Activated naive CD4-positive, alpha-beta T cell treated with anti-CD3 and anti-CD28 coated beads, Interleukin-2, amount 50 U/mL, for 24 hours (primary cell): ENCODE measurements around the gene COQ9.
A peak's percentile ranks its signal among the peaks of the same experiment; 100 is the strongest.

ENCODE experiments used
- H3K27ac Mint-ChIP-seq: one replicate; pipeline ENCODE4 v1.8.0; 2021; ENCODE audit warnings: mild to moderate bottlenecking, mixed read lengths
- H3K27me3 Mint-ChIP-seq: one replicate; pipeline ENCODE4 v1.8.0; 2021; ENCODE audit warnings: mixed read lengths
- H3K36me3 Mint-ChIP-seq: one replicate; pipeline ENCODE4 v1.8.0; 2021; ENCODE audit warnings: mixed read lengths
- H3K4me1 Mint-ChIP-seq: one replicate; pipeline ENCODE4 v1.8.0; 2021; ENCODE audit warnings: mixed read lengths
- H3K4me3 Mint-ChIP-seq: one replicate; pipeline ENCODE4 v1.8.0; 2021; ENCODE audit warnings: mild to moderate bottlenecking, mixed read lengths
- H3K9me3 Mint-ChIP-seq: one replicate; pipeline ENCODE4 v1.8.0; 2021; ENCODE audit warnings: mixed read lengths

COQ9 gene

GRCh38 chr16:57445510-57445909 lies 1.8 kb upstream of the COQ9 start:
- H3K36me3 Mint-ChIP-seq, result peaks cover 10% of the 10 kb centered on the region
- H3K4me3 Mint-ChIP-seq, result peak overlapping the region; percentile 47
- H3K27ac Mint-ChIP-seq, result no peak overlapping the region
- H3K9me3 Mint-ChIP-seq, result no peaks in the 10 kb centered on the region
- H3K4me1 Mint-ChIP-seq, result peaks cover 48% of the 10 kb centered on the region
- H3K27me3 Mint-ChIP-seq, result no peaks in the 10 kb centered on the region

- Mint-ChIP-seq H3K4me1 (peaks cover 48% of the 10 kb centered on the region), H3K27me3 (no peaks in the 10 kb centered on the region), H3K27ac (peak overlapping the region; percentile 88), H3K9me3 (no peaks in the 10 kb centered on the region), H3K36me3 (peaks cover 3% of the 10 kb centered on the region), H3K4me3 (peak overlapping the region; percentile 95)
Observed at GRCh38 chr16:57446531-57447185, 621 bp upstream of the COQ9 start.

GRCh38 chr16:57452021-57452420 lies 4.7 kb downstream of the COQ9 start:
- H3K4me3 Mint-ChIP-seq, result no peak overlapping the region
- peaks cover 24% of the 10 kb centered on the region for H3K4me1 Mint-ChIP-seq
- no peak overlapping the region for H3K27ac Mint-ChIP-seq
- H3K27me3 Mint-ChIP-seq, result no peaks in the 10 kb centered on the region
- H3K9me3 Mint-ChIP-seq, result no peaks in the 10 kb centered on the region
- peaks cover 10% of the 10 kb centered on the region for H3K36me3 Mint-ChIP-seq

GRCh38 chr16:57462209-57462977 lies 15.1 kb downstream of the COQ9 start, which contains the start of gene POLR2C:
Gene POLR2C, plus strand, starts transcription at chr16:57462679. Its CDS starts 46 bp downstream, at chr16:57462725.
- Mint-ChIP-seq H3K9me3 (no peaks in the 10 kb centered on the region), H3K27ac (peak within 1 kb of the TSS; percentile 100), H3K27me3 (no peaks in the 10 kb centered on the region), H3K4me1 (peaks cover 25% of the 10 kb centered on the region), H3K36me3 (peaks cover 10% of the 10 kb centered on the region), H3K4me3 (peak within 1 kb of the TSS; percentile 99)

- Mint-ChIP-seq H3K36me3 (peaks cover 11% of the 10 kb centered on the region), H3K4me1 (peaks cover 25% of the 10 kb centered on the region), H3K27me3 (no peaks in the 10 kb centered on the region), H3K4me3 (peak overlapping the region; percentile 99), H3K9me3 (no peaks in the 10 kb centered on the region), H3K27ac (peak overlapping the region; percentile 87)
Observed at GRCh38 chr16:57462978-57463362, 15.7 kb downstream of the COQ9 start.

- Mint-ChIP-seq H3K36me3 (peaks cover 12% of the 10 kb centered on the region), H3K27me3 (no peaks in the 10 kb centered on the region), H3K9me3 (no peaks in the 10 kb centered on the region), H3K4me1 (peaks cover 25% of the 10 kb centered on the region), H3K4me3 (peak overlapping the region; percentile 99), H3K27ac (peak overlapping the region; percentile 47)
Observed at GRCh38 chr16:57464523-57464922, 17.2 kb downstream of the COQ9 start.

- peak overlapping the region; percentile 62 for H3K27ac Mint-ChIP-seq
- no peak overlapping the region for H3K4me3 Mint-ChIP-seq
- no peaks in the 10 kb centered on the region for H3K27me3 Mint-ChIP-seq
- H3K36me3 Mint-ChIP-seq, result peaks cover 12% of the 10 kb centered on the region
- no peaks in the 10 kb centered on the region for H3K9me3 Mint-ChIP-seq
- peaks cover 23% of the 10 kb centered on the region for H3K4me1 Mint-ChIP-seq
Observed at GRCh38 chr16:57468346-57468745, 21.1 kb downstream of the COQ9 start.

GRCh38 chr16:57469046-57469445 lies 21.8 kb downstream of the COQ9 start:
- no peaks in the 10 kb centered on the region for H3K9me3 Mint-ChIP-seq
- H3K4me3 Mint-ChIP-seq, result no peak overlapping the region
- H3K27ac Mint-ChIP-seq, result no peak overlapping the region
- peaks cover 21% of the 10 kb centered on the region for H3K4me1 Mint-ChIP-seq
- no peaks in the 10 kb centered on the region for H3K27me3 Mint-ChIP-seq
- H3K36me3 Mint-ChIP-seq, result peaks cover 11% of the 10 kb centered on the region

- H3K27ac Mint-ChIP-seq, result no peak overlapping the region
- H3K36me3 Mint-ChIP-seq, result peaks cover 7% of the 10 kb centered on the region
- H3K9me3 Mint-ChIP-seq, result no peaks in the 10 kb centered on the region
Observed at GRCh38 chr16:57469917-57470470, 22.7 kb downstream of the COQ9 start.

GRCh38 chr16:57470711-57471110 lies 23.4 kb downstream of the COQ9 start:
- H3K4me1 Mint-ChIP-seq, result peaks cover 8% of the 10 kb centered on the region
- no peak overlapping the region for H3K4me3 Mint-ChIP-seq
- no peaks in the 10 kb centered on the region for H3K27me3 Mint-ChIP-seq
- H3K27ac Mint-ChIP-seq, result no peak overlapping the region
- H3K36me3 Mint-ChIP-seq, result peaks cover 7% of the 10 kb centered on the region
- H3K9me3 Mint-ChIP-seq, result no peaks in the 10 kb centered on the region

More at GRCh38 chr16:57469917-57470470, 22.7 kb downstream of the COQ9 start:
- Mint-ChIP-seq H3K27me3 (no peaks in the 10 kb centered on the region), H3K4me3 (no peak overlapping the region), H3K4me1 (peaks cover 13% of the 10 kb centered on the region)

GRCh38 chr16:57471209-57471608 lies 23.9 kb downstream of the COQ9 start:
- Mint-ChIP-seq H3K9me3 (no peaks in the 10 kb centered on the region), H3K27ac (no peak overlapping the region), H3K27me3 (no peaks in the 10 kb centered on the region), H3K36me3 (peaks cover 7% of the 10 kb centered on the region), H3K4me1 (peaks cover 7% of the 10 kb centered on the region), H3K4me3 (no peak overlapping the region)

GRCh38 chr16:57471852-57472664 lies 24.8 kb downstream of the COQ9 start:
- peaks cover 7% of the 10 kb centered on the region for H3K36me3 Mint-ChIP-seq
- H3K4me3 Mint-ChIP-seq, result no peak overlapping the region
- H3K27me3 Mint-ChIP-seq, result no peaks in the 10 kb centered on the region
- no peaks in the 10 kb centered on the region for H3K9me3 Mint-ChIP-seq
- H3K27ac Mint-ChIP-seq, result peak overlapping the region; percentile 67
- H3K4me1 Mint-ChIP-seq, result peaks cover 12% of the 10 kb centered on the region

- H3K27me3 Mint-ChIP-seq, result no peaks in the 10 kb centered on the region
- H3K9me3 Mint-ChIP-seq, result no peaks in the 10 kb centered on the region
- H3K36me3 Mint-ChIP-seq, result peaks cover 5% of the 10 kb centered on the region
- peaks cover 12% of the 10 kb centered on the region for H3K4me1 Mint-ChIP-seq
- no peak overlapping the region for H3K4me3 Mint-ChIP-seq
- no peak overlapping the region for H3K27ac Mint-ChIP-seq
Observed at GRCh38 chr16:57472665-57473060, 25.4 kb downstream of the COQ9 start.

GRCh38 chr16:57473176-57473840 lies 26.0 kb downstream of the COQ9 start:
- Mint-ChIP-seq H3K27ac (no peak overlapping the region), H3K9me3 (no peaks in the 10 kb centered on the region), H3K36me3 (peaks cover 4% of the 10 kb centered on the region), H3K4me3 (no peak overlapping the region), H3K4me1 (peaks cover 12% of the 10 kb centered on the region), H3K27me3 (no peaks in the 10 kb centered on the region)

GRCh38 chr16:57473906-57474305 lies 26.6 kb downstream of the COQ9 start:
- H3K9me3 Mint-ChIP-seq, result no peaks in the 10 kb centered on the region
- no peak overlapping the region for H3K4me3 Mint-ChIP-seq
- H3K36me3 Mint-ChIP-seq, result peaks cover 6% of the 10 kb centered on the region
- no peaks in the 10 kb centered on the region for H3K27me3 Mint-ChIP-seq
- peaks cover 15% of the 10 kb centered on the region for H3K4me1 Mint-ChIP-seq
- H3K27ac Mint-ChIP-seq, result no peak overlapping the region
